GM19395 (cell line): ENCODE measurements around the gene ATP4A.
"Not testable (repeated sequence)": the region's sequence is repeated elsewhere in the genome, so short reads cannot be mapped to it uniquely, and the experiment has no call there.

Source experiments
- ATAC-seq: cut with Tn5 transposase; IDR thresholded peaks from one replicate; pipeline ENCODE4 v1.9.1; 2021; ENCODE audit warnings: mild to moderate bottlenecking, moderate library complexity; ENCODE audit not compliant: unreplicated experiment

ATP4A gene

DNA sequence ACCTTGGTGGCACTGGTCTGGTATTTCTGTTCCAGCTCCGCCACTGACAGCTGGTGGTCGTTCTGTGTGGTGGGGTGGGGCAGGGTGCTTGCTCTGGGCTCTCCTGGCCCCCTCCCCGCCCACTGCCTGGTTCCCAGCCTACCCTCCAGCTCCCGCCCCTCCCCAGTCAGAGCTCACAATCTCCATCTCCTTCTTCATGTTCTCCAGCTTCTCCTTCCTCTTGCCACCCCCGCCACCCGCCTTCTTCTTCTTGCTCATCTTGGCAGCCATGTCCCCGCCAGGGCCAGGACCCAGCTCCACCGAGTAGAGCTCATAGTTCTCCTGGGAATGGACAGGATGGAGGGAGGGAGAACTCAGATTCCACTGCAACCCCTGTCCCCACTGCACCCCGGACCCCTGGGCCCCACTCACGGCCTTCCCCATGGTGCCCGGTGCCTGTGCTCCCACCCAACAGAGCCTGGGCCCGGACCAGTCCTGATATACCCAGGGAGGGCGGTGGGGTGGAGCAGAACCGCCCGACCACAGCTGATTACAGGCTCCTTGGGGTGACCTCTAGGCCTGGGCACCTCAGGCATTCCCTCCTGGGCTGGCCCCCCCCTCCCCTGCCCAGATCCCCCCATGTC is at the start of gene ATP4A:
TSS of gene ATP4A (minus strand) at position 452 of the 623 bp plus-strand sequence. CDS start at position 423, 29 bp downstream.
- no peak for ATAC-seq

DNA sequence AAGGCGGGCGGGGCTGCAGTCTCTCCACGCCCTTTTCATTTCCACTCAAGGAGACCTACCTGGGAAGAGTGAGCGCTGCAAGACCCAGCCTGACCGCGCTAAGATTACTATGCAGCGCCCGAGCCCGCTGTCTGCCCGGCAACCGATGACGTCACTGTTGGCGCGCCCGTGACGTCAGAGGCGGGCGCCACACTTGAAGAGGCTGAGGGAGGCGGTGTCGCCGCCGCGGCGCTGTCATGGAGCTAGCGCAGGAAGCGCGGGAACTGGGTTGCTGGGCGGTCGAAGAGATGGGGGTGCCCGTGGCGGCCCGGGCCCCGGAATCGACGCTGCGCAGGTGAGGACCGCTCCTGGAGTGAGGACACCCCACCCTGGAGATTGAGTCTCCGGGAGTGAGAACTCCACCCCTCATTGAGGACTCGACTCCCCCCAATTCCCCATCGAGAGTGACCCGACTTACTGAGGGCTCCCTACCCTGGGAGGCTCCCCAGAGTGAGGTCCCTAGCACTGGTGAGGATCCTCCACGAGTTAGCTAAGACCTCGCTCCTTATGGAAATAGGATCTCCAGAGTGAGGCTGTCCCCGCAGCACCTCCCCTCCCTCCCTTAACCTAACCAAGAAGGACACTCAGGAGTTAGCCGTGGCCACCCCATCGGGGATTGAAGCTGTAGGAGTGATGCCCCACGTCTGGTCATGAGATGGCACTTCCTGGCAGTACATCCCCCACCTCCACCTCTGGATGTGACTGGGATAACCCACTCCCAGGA is 49.3 kb upstream of the ATP4A start, which contains the start of gene HAUS5:
TSS of gene HAUS5 (plus strand) at position 177 of the 763 bp plus-strand sequence. CDS start at position 237, 60 bp downstream.
- ATAC-seq: peak; percentile 83

DNA sequence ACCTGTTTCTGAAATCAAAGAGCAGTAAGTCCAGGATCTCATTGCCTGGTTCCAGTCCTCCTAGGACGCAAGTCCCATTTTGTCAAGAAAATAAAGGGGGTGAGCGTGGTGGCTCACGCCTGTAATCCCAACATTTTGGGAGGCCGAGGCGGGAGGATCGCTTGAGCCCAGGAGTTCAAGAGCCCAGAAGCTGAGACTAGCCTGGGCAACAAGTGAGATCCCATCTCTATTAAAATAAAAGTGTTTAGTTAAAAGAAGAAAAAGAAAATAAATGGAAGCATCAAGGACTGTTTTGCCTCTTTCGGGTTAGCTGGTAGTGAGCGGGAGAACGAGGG is 48.7 kb upstream of the ATP4A start:
- no peak for ATAC-seq

DNA sequence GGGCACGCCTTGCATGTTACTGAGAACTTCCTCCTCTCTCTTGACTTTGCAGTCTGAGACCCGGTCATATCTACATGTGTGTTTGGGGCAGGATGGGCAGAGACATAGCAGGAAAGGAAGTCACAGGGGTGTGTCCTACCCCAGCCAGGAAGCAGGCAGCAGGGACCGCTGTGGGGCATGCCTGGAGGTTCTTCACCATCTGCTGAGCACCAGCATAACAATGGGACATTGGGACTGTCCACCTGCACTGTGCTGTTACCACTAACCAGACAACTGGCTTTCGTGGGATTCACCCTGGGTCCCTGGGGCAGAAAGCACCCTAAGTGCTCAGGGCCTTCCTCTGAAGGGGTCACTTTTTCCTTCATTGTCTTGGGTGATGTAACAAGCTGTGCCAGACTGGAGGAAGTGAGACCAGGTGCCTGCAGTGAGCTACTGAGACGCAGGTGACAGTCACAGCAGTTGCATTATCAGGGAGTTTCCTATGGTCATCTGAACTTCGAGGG is 46.4 kb upstream of the ATP4A start:
- ATAC-seq: no peak

GRCh38 chr19:35608251-35608650 is 44.8 kb upstream of the ATP4A start:
- ATAC-seq: no peak

DNA sequence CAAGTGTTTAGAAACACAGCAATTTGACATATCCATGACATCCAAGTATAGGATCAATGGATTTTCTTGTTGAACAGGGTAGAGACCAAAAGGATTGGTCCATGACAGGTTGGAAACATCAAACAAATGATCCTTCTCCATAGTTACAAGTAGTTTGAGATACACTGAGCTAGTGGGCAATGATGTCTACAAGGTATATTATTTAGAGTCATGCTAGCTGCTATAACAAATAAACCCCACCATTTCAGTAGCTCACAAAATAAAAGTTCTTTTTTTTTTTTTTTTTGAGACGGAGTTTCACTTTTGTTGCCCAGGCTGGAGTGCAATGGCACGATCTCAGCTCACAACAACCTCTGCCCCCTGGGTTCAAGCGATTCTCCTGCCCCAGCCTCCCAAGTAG is 44.2 kb upstream of the ATP4A start:
- ATAC-seq: no peak

DNA sequence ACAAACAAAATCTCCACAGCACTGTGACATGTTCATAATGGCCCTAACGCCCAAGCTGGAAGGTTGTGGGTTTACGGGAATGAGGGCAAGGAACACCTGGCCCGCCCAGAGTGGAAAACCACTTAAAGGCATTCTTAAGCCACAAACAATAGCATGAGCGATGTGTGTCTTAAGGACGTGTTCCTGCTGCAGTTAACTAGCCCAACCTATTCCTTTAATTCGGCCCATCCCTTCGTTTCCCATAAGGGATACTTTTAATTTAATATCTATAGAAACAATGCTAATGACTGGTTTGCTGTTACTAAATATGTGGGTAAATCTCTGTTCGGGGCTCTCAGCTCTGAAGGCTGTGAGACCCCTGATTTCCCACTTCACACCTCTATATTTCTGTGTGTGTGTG is 43.7 kb upstream of the ATP4A start:
- ATAC-seq: not testable (repeated sequence)

GRCh38 chr19:35604436-35604835 is 41.0 kb upstream of the ATP4A start:
- not testable (repeated sequence) for ATAC-seq

- no peak for ATAC-seq
Measured at GRCh38 chr19:35601971-35602370, 38.5 kb upstream of the ATP4A start.

DNA sequence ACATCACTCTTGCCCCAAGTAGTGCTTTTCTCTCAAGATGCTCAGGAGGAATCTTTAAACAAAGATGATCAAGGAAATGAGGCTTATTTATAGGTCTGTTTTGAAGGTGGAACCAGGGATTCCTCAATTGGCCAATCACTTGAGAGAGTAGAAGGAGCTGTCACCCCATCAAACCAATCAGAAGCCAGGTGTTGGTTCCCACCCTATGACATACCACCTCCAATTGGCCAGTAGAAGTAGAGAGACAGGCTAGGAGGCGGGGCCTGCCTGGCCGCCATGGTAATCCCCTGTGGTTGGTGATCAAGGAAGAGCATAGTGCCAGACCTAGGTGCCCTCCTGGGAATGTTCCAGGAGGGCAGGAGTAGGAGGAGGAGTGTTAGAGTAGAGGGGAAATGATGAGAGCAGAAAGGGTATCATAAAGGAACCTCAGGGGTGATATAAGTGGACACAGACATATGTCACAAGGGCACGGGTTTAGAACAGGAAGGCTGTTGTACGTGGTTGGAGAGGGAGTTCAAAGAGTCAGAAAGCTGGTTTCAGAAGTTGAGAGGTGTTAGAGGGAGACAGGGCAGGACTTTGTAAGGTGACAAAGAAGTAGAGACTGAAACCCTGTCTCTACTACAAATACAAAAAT is 33.0 kb upstream of the ATP4A start:
- peak; percentile 69 for ATAC-seq

GRCh38 chr19:35595928-35596327 is 32.5 kb upstream of the ATP4A start:
- ATAC-seq: no peak

- not testable (repeated sequence) for ATAC-seq
Measured at GRCh38 chr19:35595026-35595425, 31.6 kb upstream of the ATP4A start.

DNA sequence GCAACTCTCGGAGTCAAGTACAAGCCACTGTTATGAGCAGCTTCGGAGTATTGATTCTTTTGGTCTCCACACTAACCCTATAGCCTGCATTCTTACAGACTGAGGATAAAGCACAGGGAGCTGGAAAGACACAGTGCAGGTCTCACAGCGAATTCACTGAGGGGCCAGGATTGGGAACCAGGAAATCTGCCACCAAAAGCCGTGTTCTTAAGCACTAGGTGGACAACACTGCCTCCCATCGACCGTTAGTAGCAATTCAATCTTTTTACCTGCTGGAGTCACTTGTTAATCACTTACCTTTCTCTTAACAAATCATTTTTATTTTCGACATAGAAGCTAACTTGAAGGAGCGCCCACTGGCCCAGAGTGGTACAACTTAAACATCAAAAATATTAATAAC is 28.8 kb upstream of the ATP4A start:
- ATAC-seq: no peak

- no peak for ATAC-seq
Measured at GRCh38 chr19:35590875-35591274, 27.4 kb upstream of the ATP4A start.

- ATAC-seq: no peak
Measured at GRCh38 chr19:35587321-35587720, 23.9 kb upstream of the ATP4A start.

GRCh38 chr19:35585848-35586247 is 22.4 kb upstream of the ATP4A start, which contains the start of gene PMIS2:
Gene PMIS2 (plus strand): TSS chr19:35586173. CDS start chr19:35586260, 87 bp downstream.
- no peak for ATAC-seq

DNA sequence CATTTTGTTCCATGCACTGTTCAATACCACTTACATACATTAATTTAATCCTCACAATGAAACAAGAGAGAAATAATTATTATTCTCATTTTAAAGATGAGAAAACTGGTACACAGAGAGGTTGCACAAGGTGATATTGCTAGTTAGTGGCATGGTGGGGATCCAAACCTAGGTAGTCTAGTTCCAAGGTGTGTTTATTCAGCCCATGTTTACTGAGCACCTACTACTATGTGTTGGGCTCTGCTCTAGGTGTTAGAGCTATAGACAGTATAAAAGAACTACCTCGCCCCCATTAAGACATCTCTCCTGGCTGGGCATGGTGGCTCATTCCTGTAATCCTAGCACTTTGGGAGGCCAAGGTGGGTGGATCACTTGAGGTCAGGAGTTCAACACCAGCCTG is 19.3 kb upstream of the ATP4A start:
- no peak for ATAC-seq

- ATAC-seq: no peak
Measured at GRCh38 chr19:35578707-35579106, 15.2 kb upstream of the ATP4A start.

- ATAC-seq: no peak
Measured at GRCh38 chr19:35577918-35578317, 14.5 kb upstream of the ATP4A start.

DNA sequence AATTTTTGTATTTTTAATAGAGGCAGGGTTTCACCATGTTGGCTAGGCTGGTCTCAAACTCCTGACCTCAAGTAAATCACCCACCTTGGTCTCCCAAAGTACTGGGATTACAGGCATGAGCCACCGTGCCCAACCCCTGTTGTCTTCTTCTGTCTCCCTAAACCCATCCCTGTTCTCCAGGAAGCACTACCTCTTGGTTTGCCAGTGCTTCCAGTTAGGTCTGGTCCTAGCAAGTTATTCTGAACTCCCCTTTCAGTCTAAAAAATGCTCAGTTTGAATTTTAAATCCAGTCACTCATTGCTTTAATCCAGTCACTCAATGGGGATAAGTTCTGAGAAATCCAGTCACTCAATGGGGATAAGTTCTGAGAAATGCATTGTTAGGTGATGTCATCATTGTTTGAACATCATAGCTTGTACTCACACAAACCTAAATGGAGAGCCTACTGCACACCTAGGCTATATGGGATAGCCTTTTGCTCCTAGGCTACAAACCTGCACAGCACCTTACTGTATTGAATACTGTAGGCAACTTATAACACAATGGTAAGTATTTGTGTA is 8.0 kb upstream of the ATP4A start:
- no peak for ATAC-seq

DNA sequence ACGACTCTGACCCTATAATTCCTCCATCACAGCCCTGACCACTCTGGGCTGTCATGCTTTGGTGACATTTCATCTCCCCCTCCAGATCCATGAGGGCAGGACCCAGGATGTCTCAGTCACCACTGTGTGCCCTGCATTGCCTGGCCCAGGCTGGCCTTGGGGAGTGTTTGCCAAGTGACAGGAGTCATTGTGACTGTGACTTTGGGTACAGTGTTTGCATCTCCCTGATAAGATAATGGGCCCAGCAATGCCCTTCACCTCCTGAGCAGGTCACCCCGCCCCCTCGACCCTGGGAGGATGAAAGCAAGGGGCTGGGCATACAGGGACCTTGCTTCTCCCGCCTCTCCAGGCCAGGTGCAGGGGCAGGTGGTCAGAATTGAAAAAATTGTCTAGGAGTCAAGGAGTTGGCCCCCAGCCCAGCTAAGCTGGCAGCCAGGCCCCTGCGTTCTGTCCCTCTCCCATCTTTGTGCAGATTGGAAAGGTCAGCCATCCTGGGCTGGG is 5.9 kb upstream of the ATP4A start:
- no peak for ATAC-seq
